GM12891 (cell line): ENCODE data around the gene MAPT.
"Not testable (repeated sequence)": the region's sequence is repeated elsewhere in the genome, so short reads cannot be mapped to it uniquely, and the experiment has no call there.

ENCODE experiments used
- DNase-seq: peaks from one replicate; pipeline ENCODE4 v3.0.0; 2011; ENCODE audit warnings: low spot score; ENCODE audit not compliant: insufficient read length
- FAIRE-seq: peaks from 2 replicates; lab custom pipeline; 2011; peaks lifted over from hg19 to GRCh38; lab: Jason Lieb, UNC
- PAX5 ChIP-seq: IDR thresholded peaks from 2 replicates; pipeline ENCODE4 v1.6.1; 2011; ENCODE audit warnings: low read length, moderate library complexity, mild to moderate bottlenecking; ENCODE audit not compliant: insufficient read depth, severe bottlenecking
- POLR2A ChIP-seq: IDR thresholded peaks from 2 replicates; pipeline ENCODE4 v1.6.1; 2011; ENCODE audit warnings: low read depth, low read length, control low read depth
- POLR2AphosphoS5 ChIP-seq: IDR thresholded peaks from 2 replicates; pipeline ENCODE4 v1.6.1; 2011; ENCODE audit warnings: low read depth, low read length, control low read depth
- POU2F2 ChIP-seq: IDR thresholded peaks from 2 replicates; pipeline ENCODE4 v1.6.1; 2011; ENCODE audit warnings: low read depth, mild to moderate bottlenecking, control low read depth, low read length, moderate library complexity
- SPI1 ChIP-seq: IDR thresholded peaks from 2 replicates; pipeline ENCODE4 v1.6.1; 2011; ENCODE audit warnings: low read depth, low read length, control low read depth
- TAF1 ChIP-seq: IDR thresholded peaks from 2 replicates; pipeline ENCODE4 v1.6.1; 2011; ENCODE audit warnings: low read depth, low read length, control low read depth

The MAPT gene

DNA sequence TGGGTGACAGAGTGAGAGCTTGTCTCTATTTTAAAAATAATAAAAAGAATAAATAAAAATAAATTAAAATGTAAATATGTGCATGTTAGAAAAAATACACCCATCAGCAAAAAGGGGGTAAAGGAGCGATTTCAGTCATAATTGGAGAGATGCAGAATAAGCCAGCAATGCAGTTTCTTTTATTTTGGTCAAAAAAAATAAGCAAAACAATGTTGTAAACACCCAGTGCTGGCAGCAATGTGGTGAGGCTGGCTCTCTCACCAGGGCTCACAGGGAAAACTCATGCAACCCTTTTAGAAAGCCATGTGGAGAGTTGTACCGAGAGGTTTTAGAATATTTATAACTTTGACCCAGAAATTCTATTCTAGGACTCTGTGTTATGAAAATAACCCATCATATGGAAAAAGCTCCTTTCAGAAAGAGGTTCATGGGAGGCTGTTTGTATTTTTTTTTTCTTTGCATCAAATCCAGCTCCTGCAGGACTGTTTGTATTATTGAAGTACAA lies 113.2 kb downstream of the MAPT start:
- DNase-seq (no peak), FAIRE-seq (no peak)
- TF ChIP-seq PAX5: no peak

DNA sequence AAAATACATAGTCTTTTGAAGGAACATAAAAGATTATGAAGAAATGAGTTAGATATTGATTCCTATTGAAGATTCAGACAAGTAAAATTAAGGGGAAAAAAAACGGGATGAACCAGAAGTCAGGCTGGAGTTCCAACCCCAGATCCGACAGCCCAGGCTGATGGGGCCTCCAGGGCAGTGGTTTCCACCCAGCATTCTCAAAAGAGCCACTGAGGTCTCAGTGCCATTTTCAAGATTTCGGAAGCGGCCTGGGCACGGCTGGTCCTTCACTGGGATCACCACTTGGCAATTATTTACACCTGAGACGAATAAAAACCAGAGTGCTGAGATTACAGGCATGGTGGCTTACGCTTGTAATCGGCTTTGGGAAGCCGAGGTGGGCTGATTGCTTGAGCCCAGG lies 114.2 kb downstream of the MAPT start:
- no peak for FAIRE-seq
- no peak for DNase-seq
- TF ChIP-seq POU2F2 (no peak), POLR2AphosphoS5 (no peak), POLR2A (no peak), TAF1 (no peak), PAX5 (no peak), SPI1 (no peak)

DNA sequence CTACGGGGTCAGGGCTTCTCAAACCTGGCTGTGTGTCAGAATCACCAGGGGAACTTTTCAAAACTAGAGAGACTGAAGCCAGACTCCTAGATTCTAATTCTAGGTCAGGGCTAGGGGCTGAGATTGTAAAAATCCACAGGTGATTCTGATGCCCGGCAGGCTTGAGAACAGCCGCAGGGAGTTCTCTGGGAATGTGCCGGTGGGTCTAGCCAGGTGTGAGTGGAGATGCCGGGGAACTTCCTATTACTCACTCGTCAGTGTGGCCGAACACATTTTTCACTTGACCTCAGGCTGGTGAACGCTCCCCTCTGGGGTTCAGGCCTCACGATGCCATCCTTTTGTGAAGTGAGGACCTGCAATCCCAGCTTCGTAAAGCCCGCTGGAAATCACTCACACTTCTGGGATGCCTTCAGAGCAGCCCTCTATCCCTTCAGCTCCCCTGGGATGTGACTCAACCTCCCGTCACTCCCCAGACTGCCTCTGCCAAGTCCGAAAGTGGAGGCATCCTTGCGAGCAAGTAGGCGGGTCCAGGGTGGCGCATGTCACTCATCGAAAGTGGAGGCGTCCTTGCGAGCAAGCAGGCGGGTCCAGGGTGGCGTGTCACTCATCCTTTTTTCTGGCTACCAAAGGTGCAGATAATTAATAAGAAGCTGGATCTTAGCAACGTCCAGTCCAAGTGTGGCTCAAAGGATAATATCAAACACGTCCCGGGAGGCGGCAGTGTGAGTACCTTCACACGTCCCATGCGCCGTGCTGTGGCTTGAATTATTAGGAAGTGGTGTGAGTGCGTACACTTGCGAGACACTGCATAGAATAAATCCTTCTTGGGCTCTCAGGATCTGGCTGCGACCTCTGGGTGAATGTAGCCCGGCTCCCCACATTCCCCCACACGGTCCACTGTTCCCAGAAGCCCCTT lies 115.6 kb downstream of the MAPT start:
- DNase-seq: no peak

DNA sequence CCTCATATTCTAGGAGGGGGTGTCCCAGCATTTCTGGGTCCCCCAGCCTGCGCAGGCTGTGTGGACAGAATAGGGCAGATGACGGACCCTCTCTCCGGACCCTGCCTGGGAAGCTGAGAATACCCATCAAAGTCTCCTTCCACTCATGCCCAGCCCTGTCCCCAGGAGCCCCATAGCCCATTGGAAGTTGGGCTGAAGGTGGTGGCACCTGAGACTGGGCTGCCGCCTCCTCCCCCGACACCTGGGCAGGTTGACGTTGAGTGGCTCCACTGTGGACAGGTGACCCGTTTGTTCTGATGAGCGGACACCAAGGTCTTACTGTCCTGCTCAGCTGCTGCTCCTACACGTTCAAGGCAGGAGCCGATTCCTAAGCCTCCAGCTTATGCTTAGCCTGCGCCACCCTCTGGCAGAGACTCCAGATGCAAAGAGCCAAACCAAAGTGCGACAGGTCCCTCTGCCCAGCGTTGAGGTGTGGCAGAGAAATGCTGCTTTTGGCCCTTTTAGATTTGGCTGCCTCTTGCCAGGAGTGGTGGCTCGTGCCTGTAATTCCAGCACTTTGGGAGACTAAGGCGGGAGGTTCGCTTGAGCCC lies 116.3 kb downstream of the MAPT start:
- no peak for TF ChIP-seq POLR2A
- no peak for TF ChIP-seq POLR2AphosphoS5
- no peak for TF ChIP-seq PAX5
- TF ChIP-seq TAF1: no peak
- no peak for TF ChIP-seq SPI1
- no peak for TF ChIP-seq POU2F2
- DNase-seq (no peak), FAIRE-seq (no peak)

More for the DNA sequence above, 115.6 kb downstream of the MAPT start:
- TF ChIP-seq POLR2AphosphoS5 (no peak), POU2F2 (no peak), POLR2A (no peak), PAX5 (no peak), SPI1 (no peak), TAF1 (no peak)
- no peak for FAIRE-seq

DNA sequence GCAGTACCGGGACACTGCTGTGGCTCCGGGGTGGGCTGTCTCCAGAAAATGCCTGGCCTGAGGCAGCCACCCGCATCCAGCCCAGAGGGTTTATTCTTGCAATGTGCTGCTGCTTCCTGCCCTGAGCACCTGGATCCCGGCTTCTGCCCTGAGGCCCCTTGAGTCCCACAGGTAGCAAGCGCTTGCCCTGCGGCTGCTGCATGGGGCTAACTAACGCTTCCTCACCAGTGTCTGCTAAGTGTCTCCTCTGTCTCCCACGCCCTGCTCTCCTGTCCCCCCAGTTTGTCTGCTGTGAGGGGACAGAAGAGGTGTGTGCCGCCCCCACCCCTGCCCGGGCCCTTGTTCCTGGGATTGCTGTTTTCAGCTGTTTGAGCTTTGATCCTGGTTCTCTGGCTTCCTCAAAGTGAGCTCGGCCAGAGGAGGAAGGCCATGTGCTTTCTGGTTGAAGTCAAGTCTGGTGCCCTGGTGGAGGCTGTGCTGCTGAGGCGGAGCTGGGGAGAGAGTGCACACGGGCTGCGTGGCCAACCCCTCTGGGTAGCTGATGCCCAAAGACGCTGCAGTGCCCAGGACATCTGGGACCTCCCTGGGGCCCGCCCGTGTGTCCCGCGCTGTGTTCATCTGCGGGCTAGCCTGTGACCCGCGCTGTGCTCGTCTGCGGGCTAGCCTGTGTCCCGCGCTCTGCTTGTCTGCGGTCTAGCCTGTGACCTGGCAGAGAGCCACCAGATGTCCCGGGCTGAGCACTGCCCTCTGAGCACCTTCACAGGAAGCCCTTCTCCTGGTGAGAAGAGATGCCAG lies 117.6 kb downstream of the MAPT start:
- FAIRE-seq (no peak), DNase-seq (no peak)
- TF ChIP-seq PAX5: no peak

DNA sequence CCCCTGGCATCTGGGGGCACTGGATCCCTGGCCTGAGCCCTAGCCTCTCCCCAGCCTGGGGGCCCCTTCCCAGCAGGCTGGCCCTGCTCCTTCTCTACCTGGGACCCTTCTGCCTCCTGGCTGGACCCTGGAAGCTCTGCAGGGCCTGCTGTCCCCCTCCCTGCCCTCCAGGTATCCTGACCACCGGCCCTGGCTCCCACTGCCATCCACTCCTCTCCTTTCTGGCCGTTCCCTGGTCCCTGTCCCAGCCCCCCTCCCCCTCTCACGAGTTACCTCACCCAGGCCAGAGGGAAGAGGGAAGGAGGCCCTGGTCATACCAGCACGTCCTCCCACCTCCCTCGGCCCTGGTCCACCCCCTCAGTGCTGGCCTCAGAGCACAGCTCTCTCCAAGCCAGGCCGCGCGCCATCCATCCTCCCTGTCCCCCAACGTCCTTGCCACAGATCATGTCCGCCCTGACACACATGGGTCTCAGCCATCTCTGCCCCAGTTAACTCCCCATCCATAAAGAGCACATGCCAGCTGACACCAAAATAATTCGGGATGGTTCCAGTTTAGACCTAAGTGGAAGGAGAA lies 118.2 kb downstream of the MAPT start:
- TF ChIP-seq SPI1 (no peak), POU2F2 (no peak), POLR2A (no peak), PAX5 (no peak), TAF1 (no peak), POLR2AphosphoS5 (no peak)
- FAIRE-seq (no peak), DNase-seq (no peak)

DNA sequence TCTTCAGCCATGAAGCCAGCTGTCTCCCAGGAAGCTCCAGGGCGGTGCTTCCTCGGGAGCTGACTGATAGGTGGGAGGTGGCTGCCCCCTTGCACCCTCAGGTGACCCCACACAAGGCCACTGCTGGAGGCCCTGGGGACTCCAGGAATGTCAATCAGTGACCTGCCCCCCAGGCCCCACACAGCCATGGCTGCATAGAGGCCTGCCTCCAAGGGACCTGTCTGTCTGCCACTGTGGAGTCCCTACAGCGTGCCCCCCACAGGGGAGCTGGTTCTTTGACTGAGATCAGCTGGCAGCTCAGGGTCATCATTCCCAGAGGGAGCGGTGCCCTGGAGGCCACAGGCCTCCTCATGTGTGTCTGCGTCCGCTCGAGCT lies 118.8 kb downstream of the MAPT start:
- FAIRE-seq (no peak), DNase-seq (no peak)
- TF ChIP-seq POLR2AphosphoS5: no peak
- no peak for TF ChIP-seq SPI1
- TF ChIP-seq POLR2A: no peak
- TF ChIP-seq PAX5: no peak
- TF ChIP-seq POU2F2: no peak
- TF ChIP-seq TAF1: no peak

DNA sequence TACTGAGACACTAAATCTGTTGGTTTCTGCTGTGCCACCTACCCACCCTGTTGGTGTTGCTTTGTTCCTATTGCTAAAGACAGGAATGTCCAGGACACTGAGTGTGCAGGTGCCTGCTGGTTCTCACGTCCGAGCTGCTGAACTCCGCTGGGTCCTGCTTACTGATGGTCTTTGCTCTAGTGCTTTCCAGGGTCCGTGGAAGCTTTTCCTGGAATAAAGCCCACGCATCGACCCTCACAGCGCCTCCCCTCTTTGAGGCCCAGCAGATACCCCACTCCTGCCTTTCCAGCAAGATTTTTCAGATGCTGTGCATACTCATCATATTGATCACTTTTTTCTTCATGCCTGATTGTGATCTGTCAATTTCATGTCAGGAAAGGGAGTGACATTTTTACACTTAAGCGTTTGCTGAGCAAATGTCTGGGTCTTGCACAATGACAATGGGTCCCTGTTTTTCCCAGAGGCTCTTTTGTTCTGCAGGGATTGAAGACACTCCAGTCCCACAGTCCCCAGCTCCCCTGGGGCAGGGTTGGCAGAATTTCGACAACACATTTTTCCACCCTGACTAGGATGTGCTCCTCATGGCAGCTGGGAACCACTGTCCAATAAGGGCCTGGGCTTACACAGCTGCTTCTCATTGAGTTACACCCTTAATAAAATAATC lies 119.3 kb downstream of the MAPT start:
- no peak for DNase-seq
- FAIRE-seq: no peak
- TF ChIP-seq SPI1 (no peak), PAX5 (no peak), POU2F2 (no peak), POLR2A (no peak), POLR2AphosphoS5 (no peak), TAF1 (no peak)

DNA sequence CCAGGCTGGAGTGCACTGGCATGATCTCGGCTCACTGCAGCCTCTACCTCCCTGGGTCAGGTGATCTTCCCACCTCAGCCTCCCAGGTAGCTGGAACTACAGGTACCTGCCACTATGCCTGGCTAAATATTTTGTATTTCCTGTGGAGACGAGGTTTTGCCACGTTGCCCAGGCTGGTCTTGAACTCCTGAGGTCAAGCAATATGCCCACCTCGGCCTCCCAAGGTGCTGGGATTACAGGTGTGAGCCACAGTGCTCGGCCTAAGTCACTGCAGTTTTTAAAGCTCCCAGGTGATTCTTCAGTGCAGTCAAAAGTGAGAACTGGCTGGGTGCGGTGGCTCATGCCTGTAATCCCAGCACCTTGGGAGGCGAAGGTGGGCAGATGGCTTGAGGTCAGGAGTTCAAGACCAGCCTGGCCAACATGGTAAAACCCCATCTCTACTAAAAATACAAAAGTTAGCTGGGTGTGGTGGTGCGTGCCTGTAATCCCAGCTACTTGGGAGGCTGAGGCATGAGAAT lies 125.1 kb downstream of the MAPT start:
- FAIRE-seq, DNase-seq: not testable (repeated sequence)
